ENCODE results near the gene TRIP6.

TRIP6 gene

GRCh38 chr7:100867040-100867775 lies at the start of gene TRIP6:
TSS of gene TRIP6 (plus strand) at chr7:100867387. CDS start at chr7:100867498, 111 bp downstream.
- no peak for DNase-seq

- no peak for DNase-seq
These were observed 48.8 kb upstream of the TRIP6 start for GRCh38 chr7:100818366-100818765.

- DNase-seq, result no peak
These were observed 48.4 kb upstream of the TRIP6 start for GRCh38 chr7:100818825-100819224.

GRCh38 chr7:100819586-100819985 lies 47.6 kb upstream of the TRIP6 start:
- DNase-seq, result no peak

GRCh38 chr7:100822236-100823139 lies 44.7 kb upstream of the TRIP6 start:
- no peak for DNase-seq

- no peak for DNase-seq
These were observed 44.1 kb upstream of the TRIP6 start for GRCh38 chr7:100823140-100823525.

- no peak for DNase-seq
These were observed 43.7 kb upstream of the TRIP6 start for GRCh38 chr7:100823534-100823933.

GRCh38 chr7:100824499-100825214 lies 42.5 kb upstream of the TRIP6 start:
- no peak for DNase-seq

GRCh38 chr7:100825215-100825671 lies 41.9 kb upstream of the TRIP6 start:
- no peak for DNase-seq

GRCh38 chr7:100825751-100826513 lies 41.3 kb upstream of the TRIP6 start:
- no peak for DNase-seq

- DNase-seq, result no peak
These were observed 40.5 kb upstream of the TRIP6 start for GRCh38 chr7:100826514-100827329.

GRCh38 chr7:100827330-100828226 lies 39.6 kb upstream of the TRIP6 start, which contains the start of gene EPHB4:
TSS of gene EPHB4 (minus strand) at chr7:100827523. CDS start at chr7:100827030, 493 bp downstream.
- no peak for DNase-seq

- DNase-seq, result no peak
These were observed 38.0 kb upstream of the TRIP6 start for GRCh38 chr7:100829150-100829716.

GRCh38 chr7:100830396-100830795 lies 36.8 kb upstream of the TRIP6 start:
- DNase-seq, result no peak

GRCh38 chr7:100832281-100832633 lies 34.9 kb upstream of the TRIP6 start:
- no peak for DNase-seq

- no peak for DNase-seq
These were observed 31.0 kb upstream of the TRIP6 start for GRCh38 chr7:100835903-100836811.

- no peak for DNase-seq
These were observed 30.4 kb upstream of the TRIP6 start for GRCh38 chr7:100836812-100837098.

- no peak for DNase-seq
These were observed 29.9 kb upstream of the TRIP6 start for GRCh38 chr7:100837099-100837836.
